ENCODE data around the gene NCCRP1.

The NCCRP1 gene

DNA sequence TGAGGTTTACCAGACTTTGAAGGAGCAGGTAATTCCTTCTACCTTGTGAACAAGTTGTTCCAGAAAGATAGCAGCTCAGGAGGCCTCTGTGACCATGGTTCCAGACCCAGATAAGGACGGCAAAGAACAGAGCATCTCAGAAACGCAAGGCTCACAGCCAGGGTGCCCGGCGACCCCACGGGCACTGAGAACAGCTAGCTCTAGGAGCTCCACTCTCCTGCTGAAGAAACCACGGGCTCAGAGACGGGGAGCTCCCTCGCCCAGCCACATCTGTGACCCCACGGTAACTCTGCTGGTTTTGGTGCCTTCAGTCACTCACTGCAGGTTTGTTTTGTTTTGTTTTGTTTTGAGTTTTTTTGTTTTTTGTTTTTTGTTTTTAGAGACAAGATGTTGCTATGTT lies 16.0 kb upstream of the NCCRP1 start:
- H3K9me3 Mint-ChIP-seq = no peaks in the 10 kb centered on the region
- H3K27ac Mint-ChIP-seq = no peak overlapping the region
- no peak for DNase-seq
- H3K27me3 Mint-ChIP-seq = no peaks in the 10 kb centered on the region
- H3K36me3 Mint-ChIP-seq (ENCODE audit: insufficient read depth) = peaks cover 8% of the 10 kb centered on the region
- H3K4me1 Mint-ChIP-seq (ENCODE audit: low read depth in 2 of 2) = no peaks in the 10 kb centered on the region
- H3K4me3 Mint-ChIP-seq = no peak overlapping the region
- ATAC-seq (replicated peaks) = no peak

DNA sequence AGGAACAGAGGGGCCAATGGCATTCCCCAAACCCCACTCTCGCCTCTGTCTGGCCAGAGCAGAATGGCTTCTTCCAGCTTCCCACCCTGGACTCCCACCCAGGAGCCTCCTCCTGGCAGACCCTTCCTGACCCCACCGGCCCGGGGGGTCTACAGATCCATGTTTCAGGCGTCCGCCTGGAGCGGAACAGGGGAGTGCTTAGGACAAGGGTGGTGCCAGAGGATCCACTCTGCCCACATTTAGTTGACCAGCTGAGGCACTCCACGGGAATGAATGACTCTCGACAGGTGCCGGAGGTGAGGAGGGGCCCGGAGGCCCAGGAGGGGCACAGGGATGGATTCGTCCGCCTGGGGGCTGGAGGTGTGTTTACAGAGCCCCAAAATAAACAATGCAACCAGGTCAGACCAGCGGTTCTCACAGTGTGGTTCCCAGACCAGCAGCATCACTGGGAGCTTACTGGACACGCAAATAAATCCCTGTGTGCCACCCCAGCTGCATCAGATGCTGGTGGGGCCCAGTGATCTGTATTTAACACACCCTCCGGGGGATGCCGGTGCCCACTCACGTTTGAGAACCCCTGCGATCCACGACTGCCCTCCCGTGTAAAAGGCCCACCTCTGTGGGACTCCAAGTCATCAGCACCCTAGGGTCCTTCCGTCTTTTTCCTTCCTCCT lies 15.1 kb upstream of the NCCRP1 start:
- Mint-ChIP-seq H3K4me1 (ENCODE audit: low read depth in 2 of 2) (no peaks in the 10 kb centered on the region), H3K9me3 (no peaks in the 10 kb centered on the region), H3K27ac (peak overlapping the region in 1 of 2 donors; percentile 30), H3K36me3 (ENCODE audit: insufficient read depth) (peaks cover 8% of the 10 kb centered on the region), H3K4me3 (no peak overlapping the region), H3K27me3 (no peaks in the 10 kb centered on the region)
- no peak for DNase-seq
- no peak for ATAC-seq (replicated peaks)

DNA sequence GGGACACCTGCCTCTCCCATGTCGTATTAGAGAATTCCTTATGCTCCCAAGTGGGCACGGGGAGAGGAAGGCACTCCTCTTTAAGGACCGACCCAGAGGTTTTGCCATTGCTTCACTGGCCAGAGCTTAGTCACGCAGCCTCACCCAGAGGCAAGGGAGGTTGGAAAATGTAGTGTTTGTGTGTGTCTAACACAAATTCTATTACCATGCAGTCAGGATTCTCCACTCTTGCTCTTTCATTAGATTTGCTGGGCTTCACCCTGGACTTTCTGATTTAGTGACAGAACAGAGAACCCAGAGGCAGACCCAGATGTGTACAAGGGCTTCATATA lies 14.6 kb upstream of the NCCRP1 start:
- Mint-ChIP-seq H3K4me3 (no peak overlapping the region), H3K27me3 (peaks cover 0 to under 1% of the 10 kb centered on the region in 2 donors), H3K36me3 (ENCODE audit: insufficient read depth) (peaks cover 5% of the 10 kb centered on the region), H3K27ac (peak overlapping the region in 1 of 2 donors; percentile 30), H3K4me1 (ENCODE audit: low read depth in 2 of 2) (no peaks in the 10 kb centered on the region), H3K9me3 (no peaks in the 10 kb centered on the region)
- DNase-seq (no peak), ATAC-seq (replicated peaks) (no peak)

DNA sequence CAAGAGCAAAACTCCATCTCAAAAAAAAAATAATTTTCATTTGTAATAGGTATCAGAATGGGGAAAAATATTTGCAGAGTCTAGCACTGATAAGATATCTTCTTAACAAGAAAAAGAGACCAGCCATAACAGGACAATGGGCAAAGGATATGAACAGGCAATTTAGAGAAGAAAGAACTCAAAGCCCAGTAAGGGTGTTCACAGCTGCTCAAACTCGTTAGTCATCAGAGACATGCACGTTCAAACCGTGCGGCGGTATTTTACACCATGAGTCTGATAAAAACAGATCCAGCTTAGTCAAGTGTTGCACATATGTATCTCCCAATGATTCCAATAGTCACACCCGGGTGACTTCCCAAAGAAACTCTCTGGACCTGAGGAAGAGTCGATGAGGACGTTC lies 13.7 kb upstream of the NCCRP1 start:
- Mint-ChIP-seq H3K36me3 (ENCODE audit: insufficient read depth) (peaks cover 3% of the 10 kb centered on the region), H3K4me1 (ENCODE audit: low read depth in 2 of 2) (peaks cover 0 to 2% of the 10 kb centered on the region in 2 donors), H3K27ac (peak overlapping the region in 1 of 2 donors; percentile 23), H3K27me3 (peaks cover 0 to 10% of the 10 kb centered on the region in 2 donors), H3K4me3 (no peak overlapping the region), H3K9me3 (no peaks in the 10 kb centered on the region)
- ATAC-seq (replicated peaks) (no peak), DNase-seq (no peak)

DNA sequence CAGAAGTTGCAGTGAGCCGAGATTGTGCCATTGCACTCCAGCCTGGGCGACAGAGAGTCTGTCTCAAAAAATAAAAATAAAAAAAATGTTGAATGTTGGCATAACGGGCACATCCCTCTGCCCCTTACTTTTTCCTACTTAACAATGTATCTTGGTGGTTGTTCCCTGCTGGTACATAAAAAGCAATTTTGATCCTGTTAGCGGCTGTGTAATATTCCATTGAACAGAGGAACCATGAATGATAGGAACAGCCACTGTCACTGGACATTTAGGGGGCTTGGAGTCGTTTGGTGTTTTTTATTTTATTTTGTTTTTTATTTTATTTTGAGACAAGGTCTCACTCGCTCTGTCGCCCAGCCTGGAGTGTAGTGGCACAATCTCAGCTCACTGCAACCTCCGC lies 10.4 kb upstream of the NCCRP1 start:
- no peak for DNase-seq
- Mint-ChIP-seq H3K4me1 (ENCODE audit: low read depth in 2 of 2) (peaks cover 0 to 2% of the 10 kb centered on the region in 2 donors), H3K27ac (no peak overlapping the region), H3K36me3 (ENCODE audit: insufficient read depth) (no peaks in the 10 kb centered on the region), H3K9me3 (no peaks in the 10 kb centered on the region), H3K4me3 (no peak overlapping the region), H3K27me3 (peaks cover 16 to 34% of the 10 kb centered on the region in 2 donors)
- no peak for ATAC-seq (replicated peaks)

DNA sequence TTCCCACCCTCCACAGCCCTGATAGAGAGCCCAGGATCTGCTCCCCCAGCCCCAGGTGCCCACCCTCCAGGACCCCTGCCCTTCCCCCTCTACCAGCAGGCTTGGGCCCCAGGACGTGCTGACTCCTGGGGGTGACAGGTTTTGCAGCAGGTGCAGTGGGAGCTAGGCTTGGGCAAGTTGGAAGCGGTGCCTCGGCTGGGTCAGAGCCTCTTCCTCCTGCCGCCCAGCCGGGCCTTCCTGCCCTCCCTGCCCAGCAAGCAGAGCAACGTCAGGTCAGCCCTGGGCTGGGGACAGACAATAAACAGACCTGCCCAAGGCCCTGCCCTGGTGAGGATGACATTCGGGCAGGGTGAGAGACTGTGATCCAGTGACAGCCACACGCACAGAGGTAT lies 9.2 kb upstream of the NCCRP1 start:
- Mint-ChIP-seq H3K4me1 (ENCODE audit: low read depth in 2 of 2) (peaks cover 0 to 2% of the 10 kb centered on the region in 2 donors), H3K9me3 (no peaks in the 10 kb centered on the region), H3K27ac (no peak overlapping the region), H3K36me3 (ENCODE audit: insufficient read depth) (no peaks in the 10 kb centered on the region), H3K4me3 (no peak overlapping the region), H3K27me3 (peaks cover 16 to 45% of the 10 kb centered on the region in 2 donors)
- DNase-seq (no peak), ATAC-seq (replicated peaks) (no peak)

DNA sequence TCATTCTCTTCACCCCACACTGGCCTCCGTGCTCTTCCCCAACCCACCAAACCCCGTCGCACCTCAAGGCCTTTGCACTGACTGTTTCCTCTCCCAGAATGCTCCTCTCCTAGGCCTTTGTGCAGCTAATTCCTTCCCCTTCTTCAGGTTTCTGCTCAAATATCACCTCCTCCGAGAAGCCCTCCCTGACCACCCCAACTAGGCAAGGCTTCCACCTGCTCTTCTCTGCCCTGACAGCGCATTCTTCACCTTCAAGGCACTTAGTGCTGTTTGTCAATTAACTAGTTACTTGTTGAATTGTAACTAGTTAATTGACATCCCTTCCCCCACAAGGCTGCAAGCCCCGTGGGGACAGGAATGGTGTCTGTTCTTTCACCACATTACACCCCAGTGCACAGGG lies 7.8 kb upstream of the NCCRP1 start:
- no peak overlapping the region for H3K4me3 Mint-ChIP-seq
- H3K27ac Mint-ChIP-seq = no peak overlapping the region
- no peak for ATAC-seq (replicated peaks)
- H3K36me3 Mint-ChIP-seq (ENCODE audit: insufficient read depth) = no peaks in the 10 kb centered on the region
- H3K4me1 Mint-ChIP-seq (ENCODE audit: low read depth in 2 of 2) = peaks cover 0 to 2% of the 10 kb centered on the region in 2 donors
- no peaks in the 10 kb centered on the region for H3K9me3 Mint-ChIP-seq
- no peak for DNase-seq
- H3K27me3 Mint-ChIP-seq = peaks cover 20 to 59% of the 10 kb centered on the region in 2 donors

DNA sequence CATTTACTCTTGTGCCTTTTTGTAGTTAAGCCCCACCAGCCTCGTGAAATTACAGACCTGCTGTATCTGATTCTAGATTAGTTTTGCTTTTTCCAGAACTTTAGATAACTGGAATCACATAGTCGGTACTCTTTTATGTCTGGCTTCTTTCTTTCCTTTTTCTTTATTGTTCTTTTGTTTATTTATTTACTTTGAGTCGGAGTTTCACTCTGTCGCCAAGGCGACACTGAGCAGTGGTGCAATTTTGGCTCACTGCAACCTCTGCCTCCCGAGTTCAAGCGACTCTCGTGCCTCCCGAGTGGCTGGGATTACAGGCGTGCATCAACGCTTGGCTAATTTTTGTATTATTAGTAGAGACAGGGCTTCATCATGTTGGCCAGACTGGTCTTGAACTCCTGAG lies 6.0 kb upstream of the NCCRP1 start:
- Mint-ChIP-seq H3K9me3 (no peaks in the 10 kb centered on the region), H3K36me3 (ENCODE audit: insufficient read depth) (no peaks in the 10 kb centered on the region), H3K4me3 (no peak overlapping the region), H3K4me1 (ENCODE audit: low read depth in 2 of 2) (peaks cover 0 to 9% of the 10 kb centered on the region in 2 donors), H3K27ac (no peak overlapping the region), H3K27me3 (peaks cover 22 to 77% of the 10 kb centered on the region in 2 donors)
- DNase-seq = no peak
- no peak for ATAC-seq (replicated peaks)

DNA sequence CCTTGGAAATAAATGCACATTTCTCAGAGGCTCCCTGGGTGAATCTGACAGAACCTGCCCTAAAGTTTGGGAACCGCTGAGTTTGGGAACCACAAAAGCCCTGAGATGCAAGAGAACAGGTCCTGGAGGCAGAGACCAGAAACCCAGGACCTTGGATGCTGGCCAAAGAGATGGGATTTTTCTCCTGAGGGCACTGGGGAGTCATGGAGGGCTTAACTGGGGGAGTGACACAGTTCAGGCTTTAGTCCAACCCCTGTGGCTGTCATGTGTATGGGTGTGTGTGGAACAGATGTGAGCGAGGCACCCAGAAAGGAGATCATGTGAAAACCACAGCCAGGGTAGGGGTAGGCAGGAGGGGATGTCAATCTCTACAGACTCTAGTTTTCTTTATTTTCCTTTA lies 3.9 kb upstream of the NCCRP1 start:
- Mint-ChIP-seq H3K27ac (no peak overlapping the region), H3K9me3 (no peaks in the 10 kb centered on the region), H3K4me1 (ENCODE audit: low read depth in 2 of 2) (peaks cover 10 to 22% of the 10 kb centered on the region in 2 donors), H3K36me3 (ENCODE audit: insufficient read depth) (no peaks in the 10 kb centered on the region), H3K4me3 (no peak overlapping the region), H3K27me3 (peaks cover 31 to 88% of the 10 kb centered on the region in 2 donors)
- no peak for ATAC-seq (replicated peaks)
- DNase-seq = no peak

DNA sequence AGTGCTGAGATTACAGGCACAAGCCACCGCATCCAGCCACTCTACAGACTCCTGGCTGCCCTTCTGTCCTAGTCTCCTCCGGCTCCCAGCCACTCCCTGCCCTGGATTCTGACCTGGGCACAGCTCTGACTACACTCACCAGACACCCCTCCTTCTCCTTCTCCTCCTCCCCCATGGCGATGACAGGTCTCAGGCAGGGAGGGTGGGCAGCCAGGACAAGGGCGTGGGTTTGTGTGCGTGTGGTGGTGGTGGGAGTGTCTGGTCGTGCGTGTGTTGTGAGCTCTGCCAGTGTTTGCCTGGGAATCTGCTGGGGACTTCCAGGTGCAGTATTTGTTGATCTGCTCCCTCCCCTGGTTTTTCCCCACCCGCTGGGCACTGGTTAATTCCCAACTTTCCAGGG lies 3.0 kb upstream of the NCCRP1 start:
- Mint-ChIP-seq H3K27ac (no peak overlapping the region), H3K36me3 (ENCODE audit: insufficient read depth) (no peaks in the 10 kb centered on the region), H3K4me3 (no peak overlapping the region), H3K9me3 (no peaks in the 10 kb centered on the region), H3K27me3 (peaks cover 39 to 88% of the 10 kb centered on the region in 2 donors), H3K4me1 (ENCODE audit: low read depth in 2 of 2) (peaks cover 10 to 22% of the 10 kb centered on the region in 2 donors)
- DNase-seq = no peak
- ATAC-seq (replicated peaks) = no peak

DNA sequence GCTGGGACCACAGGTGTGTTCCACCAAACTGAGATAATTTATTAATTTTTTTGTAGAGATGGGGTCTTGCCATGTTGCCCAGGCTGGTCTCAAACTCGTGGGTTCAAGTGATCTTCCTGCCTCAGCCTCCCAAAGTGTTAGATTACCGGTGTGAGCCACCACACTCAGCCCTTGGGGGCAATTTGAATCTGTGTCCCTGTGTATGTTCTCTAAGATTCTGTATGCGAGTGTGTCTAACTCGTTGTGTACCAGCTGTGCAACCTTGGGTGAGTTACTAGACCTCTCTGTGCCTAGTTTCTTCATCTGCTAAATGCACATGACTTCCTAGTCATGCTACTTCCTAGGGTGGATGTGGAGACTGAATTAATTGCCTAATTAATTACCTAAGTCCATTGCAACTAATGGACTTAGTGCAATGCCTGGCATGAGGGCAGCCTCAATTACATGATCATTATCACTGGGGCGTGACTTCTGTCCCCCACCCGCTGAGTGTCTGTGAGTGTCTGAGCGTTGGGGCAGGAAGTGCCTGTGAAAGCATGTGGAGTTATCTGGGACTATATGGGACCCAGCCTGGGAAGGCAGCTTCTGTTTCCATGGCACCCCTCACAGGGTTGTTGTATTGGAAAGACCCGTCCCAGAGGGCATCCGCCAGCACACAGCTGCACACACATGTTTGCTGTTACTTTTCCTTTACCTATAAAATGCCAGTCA lies 1.8 kb upstream of the NCCRP1 start:
- Mint-ChIP-seq H3K9me3 (no peaks in the 10 kb centered on the region), H3K4me3 (peak overlapping the region; percentile 65), H3K27me3 (peaks cover 41 to 94% of the 10 kb centered on the region in 2 donors), H3K36me3 (ENCODE audit: insufficient read depth) (no peaks in the 10 kb centered on the region), H3K4me1 (ENCODE audit: low read depth in 2 of 2) (peaks cover 10 to 22% of the 10 kb centered on the region in 2 donors), H3K27ac (no peak overlapping the region)
- ATAC-seq (replicated peaks) (no peak), DNase-seq (no peak)

DNA sequence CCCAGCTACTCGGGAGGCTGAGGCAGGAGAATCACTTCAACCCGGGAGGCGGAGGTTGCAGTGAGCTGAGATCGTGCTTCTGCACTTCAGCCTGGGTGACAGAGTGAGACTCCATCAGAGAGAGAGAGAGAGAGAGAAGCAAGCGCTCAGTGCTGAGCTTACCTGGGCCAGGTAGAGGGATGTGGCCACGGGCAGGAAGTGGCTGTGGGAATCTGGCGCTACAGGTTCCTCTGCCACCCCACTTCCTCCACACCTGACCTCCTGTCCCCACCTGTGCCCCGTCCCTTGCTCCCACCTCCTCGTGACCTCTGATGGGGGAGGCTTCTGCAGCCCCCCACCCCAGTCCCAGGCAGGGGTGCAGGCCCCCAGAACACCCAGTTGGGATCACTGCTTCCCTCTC lies 1.0 kb upstream of the NCCRP1 start:
- Mint-ChIP-seq H3K4me1 (ENCODE audit: low read depth in 2 of 2) (peaks cover 10 to 22% of the 10 kb centered on the region in 2 donors), H3K9me3 (no peaks in the 10 kb centered on the region), H3K36me3 (ENCODE audit: insufficient read depth) (peaks cover 2% of the 10 kb centered on the region), H3K27ac (no peak overlapping the region), H3K4me3 (peak overlapping the region; percentile 65), H3K27me3 (peaks cover 43 to 97% of the 10 kb centered on the region in 2 donors)
- peak; percentile 67 for ATAC-seq (replicated peaks)
- no peak for DNase-seq

DNA sequence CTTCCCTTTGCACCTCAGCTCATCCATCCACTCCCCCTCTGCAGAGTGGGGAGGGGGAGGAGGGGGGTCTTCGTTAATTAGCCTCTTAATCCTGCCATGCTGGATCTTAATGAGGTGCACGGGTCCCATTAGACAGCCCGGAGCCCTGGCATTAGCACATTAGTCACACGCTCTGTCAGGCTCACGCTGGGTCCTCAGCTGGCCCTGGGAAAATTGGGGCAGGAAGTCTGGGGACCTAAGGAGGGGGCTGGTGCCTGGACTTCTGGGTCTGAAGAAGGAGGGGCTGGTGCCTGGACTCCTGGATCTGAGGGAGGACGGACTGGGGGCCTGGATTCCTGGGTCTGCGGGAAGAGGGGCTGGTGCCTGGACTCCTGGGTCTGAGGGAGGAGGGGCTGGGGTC lies 444 bp upstream of the NCCRP1 start:
- H3K27me3 Mint-ChIP-seq = peaks cover 45 to 97% of the 10 kb centered on the region in 2 donors
- H3K9me3 Mint-ChIP-seq = no peaks in the 10 kb centered on the region
- peaks cover 10 to 22% of the 10 kb centered on the region in 2 donors for H3K4me1 Mint-ChIP-seq (ENCODE audit: low read depth in 2 of 2)
- ATAC-seq (replicated peaks) = peak; percentile 20
- peak overlapping the region; percentile 65 for H3K4me3 Mint-ChIP-seq
- H3K27ac Mint-ChIP-seq = no peak overlapping the region
- DNase-seq = no peak
- peaks cover 2% of the 10 kb centered on the region for H3K36me3 Mint-ChIP-seq (ENCODE audit: insufficient read depth)

DNA sequence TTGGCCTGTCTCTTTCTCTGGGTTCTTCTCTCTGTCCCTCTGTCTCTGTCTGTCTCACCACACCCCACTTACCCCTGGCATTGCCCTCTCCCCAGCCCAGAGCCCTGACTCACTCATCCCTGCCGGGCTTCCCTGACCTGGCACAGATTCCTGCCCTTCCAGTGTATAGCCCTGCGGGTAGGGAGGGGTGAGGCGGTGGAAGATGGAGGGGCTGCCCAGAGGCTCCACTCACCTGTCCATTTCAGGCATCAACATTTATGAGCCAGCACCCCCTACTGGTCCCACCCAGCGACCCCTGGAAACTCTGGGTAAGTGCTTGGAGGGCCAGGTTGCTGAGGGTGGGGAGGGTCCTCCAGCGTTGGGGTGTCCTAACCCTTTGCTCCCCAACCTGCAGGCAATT lies 1.0 kb downstream of the NCCRP1 start:
- H3K4me3 Mint-ChIP-seq = peak overlapping the region; percentile 22 to 58
- DNase-seq (no peak), ATAC-seq (replicated peaks) (no peak)
- no peaks in the 10 kb centered on the region for H3K9me3 Mint-ChIP-seq
- peaks cover 10 to 22% of the 10 kb centered on the region in 2 donors for H3K4me1 Mint-ChIP-seq (ENCODE audit: low read depth in 2 of 2)
- peaks cover 2% of the 10 kb centered on the region for H3K36me3 Mint-ChIP-seq (ENCODE audit: insufficient read depth)
- H3K27ac Mint-ChIP-seq = no peak overlapping the region
- H3K27me3 Mint-ChIP-seq = peaks cover 59 to 98% of the 10 kb centered on the region in 2 donors

Data from effector memory CD8-positive, alpha-beta T cell (primary cell).